SK-N-DZ (cell line): ENCODE results near the gene ST8SIA5.

Source experiments
- DNase-seq: peaks from one replicate; pipeline ENCODE4 v3.0.0-alpha.2; 2015; ENCODE audit warnings: low spot score

Gene ST8SIA5

DNA sequence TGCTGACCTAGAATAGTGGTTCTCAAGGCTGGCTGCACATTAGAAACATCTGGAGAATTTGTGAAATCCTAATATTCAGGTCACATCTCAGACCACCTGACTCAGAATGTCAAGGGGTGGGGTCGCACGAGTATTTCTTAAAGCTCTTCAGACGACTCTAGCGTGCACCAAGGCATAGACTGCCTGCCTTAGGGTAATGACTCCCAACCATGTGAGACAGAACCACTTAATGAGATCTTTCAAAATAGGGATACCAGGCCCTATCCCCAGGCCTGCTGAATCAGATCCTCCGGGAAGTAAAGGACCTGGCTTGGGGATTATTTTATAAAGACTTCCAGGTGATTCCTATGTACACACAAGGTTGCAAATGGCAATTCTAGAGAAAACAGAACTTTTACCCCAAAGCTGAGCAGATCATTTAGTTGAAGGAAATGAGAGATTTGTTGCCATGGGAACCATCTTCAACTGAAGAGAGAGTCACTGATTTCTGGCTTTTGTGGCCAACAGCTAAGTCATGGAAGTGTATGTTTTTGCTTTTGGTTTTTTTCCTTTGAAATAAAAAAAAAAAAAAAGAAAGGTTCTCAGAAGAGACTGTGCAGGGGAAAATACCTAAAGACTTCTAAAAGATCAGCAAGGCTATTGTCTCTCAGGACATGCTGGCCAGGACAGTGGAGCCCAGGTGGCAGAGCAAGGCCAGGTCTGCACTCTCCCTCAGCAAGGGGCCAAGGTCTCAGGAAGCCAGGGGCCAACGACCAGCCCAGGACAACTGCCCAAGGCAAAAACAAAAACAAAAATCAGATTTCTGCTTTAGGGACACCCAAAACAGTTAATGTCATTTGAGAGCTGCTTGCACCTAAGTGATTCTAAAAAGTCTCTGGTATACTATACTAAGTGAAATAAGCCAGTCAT lies 84.5 kb downstream of the ST8SIA5 start:
- DNase-seq = no peak

DNA sequence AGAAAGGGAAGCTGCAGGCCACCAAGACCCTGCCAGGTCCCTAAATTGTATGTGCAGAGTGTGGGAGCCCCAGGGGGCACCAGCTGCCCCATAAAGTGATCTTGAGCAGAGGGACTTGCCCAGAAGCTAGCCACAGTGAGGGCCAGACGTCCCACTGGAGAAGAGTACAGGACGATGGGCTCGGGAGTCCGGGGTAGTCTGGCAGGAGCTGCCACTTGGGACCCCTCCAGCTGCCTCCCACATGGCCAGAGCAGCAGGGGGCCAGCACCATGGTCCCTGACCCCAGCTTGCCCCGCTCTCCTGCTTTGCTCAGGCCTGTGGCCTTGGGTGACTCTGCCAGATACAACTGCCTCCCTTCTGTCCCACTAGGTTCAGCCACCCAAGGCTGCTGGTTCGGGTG lies 88.2 kb downstream of the ST8SIA5 start:
- no peak for DNase-seq

DNA sequence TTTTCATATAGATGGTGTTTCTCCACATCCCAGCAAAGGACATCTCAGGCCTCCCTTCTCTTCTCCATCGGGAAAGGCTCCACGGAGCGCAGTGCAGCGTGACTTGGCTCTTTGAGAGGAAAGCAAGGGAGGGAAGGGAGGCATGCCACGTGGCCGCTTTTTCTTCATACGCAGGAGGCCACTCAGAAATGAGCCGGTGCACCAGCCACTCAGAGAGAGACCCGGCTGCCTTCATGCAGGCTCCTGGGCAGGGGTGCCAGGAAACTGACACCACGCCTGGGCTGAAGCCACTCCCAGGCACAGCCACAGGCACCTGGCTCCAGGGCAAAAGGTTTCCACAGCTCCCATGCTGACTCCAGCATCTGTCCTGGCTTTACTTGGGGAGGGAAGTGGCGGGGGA lies 88.7 kb downstream of the ST8SIA5 start:
- no peak for DNase-seq

DNA sequence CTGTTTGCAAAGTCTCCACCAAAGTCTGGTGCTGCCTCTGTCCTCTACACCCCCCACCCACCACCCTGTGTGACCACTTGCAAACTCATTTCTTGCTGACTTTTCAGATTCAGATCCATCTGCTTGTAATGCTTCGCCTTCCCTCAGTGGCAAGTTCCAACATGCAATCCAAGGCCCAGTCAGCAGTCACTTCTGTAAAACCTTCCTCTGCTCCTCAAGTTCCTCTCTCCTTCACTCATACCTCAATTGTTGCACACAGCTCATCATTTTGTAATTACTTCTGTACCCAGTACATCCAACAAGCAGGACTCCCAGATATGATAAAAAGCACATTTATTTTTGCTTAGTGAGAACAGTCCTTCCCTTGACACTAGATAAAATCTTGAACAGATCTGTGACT lies 93.3 kb downstream of the ST8SIA5 start:
- DNase-seq = no peak

DNA sequence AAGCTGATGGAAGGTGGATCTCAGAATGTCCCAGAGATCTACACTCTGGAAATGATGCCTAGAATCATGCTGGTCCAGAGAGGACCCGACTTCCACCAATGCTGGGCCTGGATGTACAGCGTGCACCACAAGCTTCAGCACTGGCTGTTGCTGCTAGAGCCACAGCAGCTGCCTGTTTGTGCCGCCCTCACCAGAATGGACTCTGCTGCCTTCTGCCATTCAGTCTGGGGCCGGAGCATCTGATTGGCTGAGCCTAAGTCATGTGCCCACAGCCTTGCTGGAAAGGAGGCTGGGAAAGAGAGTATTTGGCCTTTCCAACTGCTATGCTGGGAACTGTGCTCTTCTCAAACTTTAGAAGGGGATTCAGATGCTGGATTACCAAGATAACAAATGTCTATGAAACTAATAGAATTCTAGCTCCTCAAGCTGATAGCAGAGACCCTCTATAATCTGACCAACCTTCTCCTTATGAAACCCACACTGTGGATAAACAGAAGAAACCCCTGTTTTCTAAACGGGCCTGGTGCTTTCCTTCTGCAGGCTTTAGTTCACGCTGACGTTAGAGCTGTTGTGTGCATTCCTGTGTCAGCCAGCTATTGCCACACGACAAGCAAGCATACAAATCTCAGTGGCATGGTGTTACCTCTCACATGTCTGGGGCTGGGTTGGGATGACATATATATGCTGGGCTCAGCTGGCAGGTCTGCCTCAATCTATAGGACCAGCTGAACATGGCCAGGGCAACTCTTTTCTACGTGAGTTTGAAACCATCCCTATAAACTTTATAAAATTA lies 95.7 kb downstream of the ST8SIA5 start:
- DNase-seq = peak; percentile 72

DNA sequence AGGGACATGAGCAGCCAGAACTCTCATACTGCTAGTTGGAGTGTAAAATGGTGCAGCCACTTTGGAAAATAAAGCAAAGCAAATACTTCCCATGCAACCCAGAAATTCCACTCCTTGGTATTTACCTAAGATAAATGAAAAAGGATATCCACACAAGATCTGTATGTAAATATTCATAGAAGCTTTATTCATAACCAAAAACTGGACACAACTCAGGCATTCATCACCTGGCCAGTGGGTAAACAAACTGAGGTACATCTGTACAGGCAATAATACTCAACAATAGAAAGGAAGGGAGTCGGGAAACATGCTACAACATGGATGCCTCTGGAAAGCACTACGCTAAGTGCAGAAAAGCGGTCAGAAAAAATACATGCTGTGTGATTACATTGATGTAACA lies 97.4 kb downstream of the ST8SIA5 start:
- no peak for DNase-seq

DNA sequence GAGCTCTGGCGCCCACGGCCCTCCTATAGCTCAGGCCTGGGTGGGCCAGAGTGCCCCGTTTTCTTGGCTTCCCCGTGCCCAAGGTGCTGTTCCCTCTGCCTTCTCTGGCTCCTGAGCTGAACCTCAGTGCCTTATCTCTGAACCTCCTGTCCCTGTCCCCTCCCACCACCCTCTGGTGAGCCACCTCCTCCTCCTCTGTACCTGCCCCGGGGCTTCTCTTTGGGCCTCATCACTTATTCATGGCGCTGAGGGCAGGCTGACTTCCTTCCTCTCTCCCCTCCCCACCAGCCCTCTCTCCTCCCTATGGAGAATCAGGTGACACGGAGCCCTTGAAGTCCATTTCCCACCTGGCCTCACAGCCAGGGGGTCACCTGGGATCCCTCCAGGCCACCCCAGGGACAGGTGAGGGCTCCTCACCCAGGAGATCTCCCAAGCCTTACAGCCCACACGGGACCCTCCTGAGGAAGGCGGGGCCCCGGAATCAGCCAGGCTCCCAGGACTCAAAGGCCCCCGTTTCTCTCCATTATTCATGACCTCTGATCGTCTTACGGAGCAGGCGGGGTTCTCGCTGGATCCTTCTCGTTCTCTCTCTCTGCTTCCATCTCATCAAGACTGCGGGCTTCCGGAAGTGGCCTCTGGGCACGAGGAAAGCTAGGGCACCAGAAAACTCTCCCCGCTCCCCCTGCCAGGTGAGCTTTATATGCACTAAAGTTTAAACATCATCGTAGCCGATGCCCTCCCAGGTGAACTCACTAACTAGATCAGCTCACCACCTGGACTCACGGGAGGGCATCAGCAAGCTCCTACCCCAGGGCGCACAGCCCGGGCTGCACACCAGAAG lies 99.5 kb downstream of the ST8SIA5 start, which contains the start of gene LOXHD1:
LOXHD1 (minus strand) TSS at position 106 of the 841 bp plus-strand sequence. CDS start 187 bp downstream, outside the sequence.
- DNase-seq = no peak

DNA sequence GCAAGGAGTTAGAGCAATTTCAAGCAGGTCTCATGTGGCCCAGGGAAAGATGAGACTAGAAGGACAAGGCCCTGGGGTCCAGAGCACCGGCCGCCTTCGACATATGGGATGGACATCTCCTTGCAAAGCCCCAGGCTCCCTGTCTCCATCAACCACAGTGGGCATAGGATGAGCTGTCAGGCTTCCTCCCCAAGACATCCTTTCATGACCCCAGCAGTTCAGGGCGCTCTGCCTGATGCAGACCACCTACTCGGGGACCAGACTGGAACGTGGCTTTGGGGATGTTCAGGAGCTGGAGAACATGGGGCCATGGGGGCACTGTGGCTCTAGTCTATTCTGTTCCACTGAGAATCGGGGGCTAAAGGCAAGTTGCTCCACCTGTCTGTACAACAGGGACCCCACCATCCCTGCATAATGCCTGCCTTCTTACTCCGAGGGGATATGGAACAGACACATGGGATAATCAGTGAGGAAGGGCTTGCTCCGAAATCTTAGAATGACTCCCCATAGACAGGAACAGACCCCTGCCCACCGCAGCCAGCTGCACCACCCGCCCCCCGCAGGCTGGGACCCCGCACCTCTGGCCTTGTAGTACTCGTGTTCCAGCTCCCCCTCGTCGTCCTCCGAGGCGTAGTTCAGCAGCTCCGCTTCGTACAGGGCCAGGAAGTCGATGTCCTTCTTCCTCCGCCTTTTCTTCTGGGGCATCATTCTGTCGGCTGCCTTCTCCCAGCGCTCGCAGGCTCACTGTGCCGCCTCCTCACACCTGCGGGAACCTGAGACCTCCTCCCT lies 100.3 kb downstream of the ST8SIA5 start:
- DNase-seq = no peak

DNA sequence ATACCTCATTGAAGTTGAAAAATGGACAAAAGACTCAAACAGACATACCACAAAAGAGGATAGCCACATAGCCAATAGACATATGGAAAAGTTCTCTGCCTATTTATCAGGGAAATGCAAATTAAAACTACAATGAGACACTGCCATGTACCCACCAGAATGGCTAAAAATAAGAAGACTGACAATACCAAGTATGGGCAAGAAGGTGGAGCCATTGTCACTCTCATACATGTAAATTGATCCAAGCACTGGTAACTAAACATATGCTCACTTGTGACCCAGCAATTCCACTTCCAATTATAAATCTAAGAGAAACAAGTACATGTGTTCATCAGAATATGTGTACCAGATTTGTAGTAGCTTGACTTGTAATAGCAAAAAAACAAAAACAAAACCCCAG lies 104.5 kb downstream of the ST8SIA5 start:
- no peak for DNase-seq

DNA sequence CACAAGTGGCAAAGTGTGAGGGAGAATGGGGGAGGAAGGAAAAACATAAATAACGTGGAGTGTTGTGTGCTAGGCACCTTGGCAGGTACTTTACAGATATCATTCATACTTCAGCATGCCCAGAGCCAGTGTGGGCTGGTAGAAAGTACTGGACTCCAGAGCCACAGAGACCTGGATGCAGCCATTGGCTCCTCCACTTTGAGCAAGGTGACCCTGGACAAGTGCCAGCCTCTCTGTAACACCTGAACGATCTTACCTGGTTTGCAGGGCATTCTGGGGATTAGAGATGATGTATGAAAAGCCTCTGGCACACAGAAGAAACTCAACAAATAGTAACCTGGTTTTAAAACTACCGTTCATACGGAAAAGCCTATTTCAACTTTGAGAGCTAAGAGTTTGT lies 106.2 kb downstream of the ST8SIA5 start:
- DNase-seq = no peak

DNA sequence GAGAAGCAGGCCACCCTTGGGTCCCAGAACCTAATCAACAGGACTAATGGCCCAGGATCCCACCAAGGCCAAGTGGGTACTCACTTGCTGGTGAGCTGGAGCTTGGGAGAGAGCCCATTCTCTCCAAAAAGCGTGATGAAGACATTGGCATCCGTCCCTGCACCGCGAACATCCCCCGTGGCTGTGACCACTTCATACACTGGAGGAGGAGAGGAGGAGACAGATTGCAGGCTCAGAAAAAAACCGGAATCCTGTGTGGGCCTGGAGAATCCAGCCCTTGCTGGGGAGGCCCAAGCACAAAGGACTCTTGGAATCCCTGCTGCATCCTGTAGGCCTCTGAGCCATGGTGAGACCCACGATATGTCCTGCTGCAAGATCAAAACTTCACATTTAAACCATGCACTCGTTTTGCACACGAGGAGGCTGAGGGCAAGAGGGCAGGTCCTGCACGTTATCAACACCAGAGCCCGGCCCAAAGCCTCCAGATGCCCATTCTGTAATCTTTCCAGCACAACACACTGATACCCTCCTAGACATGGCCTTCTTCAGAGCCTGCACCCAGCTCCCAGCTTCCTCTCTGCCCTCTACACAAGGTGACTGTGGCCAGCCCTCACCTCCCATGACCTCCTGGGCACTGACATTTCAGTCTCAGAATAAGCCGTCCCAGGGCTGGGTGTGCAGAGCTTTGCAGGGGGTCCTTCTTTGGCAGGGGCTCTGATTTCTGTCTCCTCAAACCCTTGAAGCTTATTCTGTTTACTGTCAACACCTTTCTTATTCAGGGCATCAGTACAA lies 107.6 kb downstream of the ST8SIA5 start:
- no peak for DNase-seq

DNA sequence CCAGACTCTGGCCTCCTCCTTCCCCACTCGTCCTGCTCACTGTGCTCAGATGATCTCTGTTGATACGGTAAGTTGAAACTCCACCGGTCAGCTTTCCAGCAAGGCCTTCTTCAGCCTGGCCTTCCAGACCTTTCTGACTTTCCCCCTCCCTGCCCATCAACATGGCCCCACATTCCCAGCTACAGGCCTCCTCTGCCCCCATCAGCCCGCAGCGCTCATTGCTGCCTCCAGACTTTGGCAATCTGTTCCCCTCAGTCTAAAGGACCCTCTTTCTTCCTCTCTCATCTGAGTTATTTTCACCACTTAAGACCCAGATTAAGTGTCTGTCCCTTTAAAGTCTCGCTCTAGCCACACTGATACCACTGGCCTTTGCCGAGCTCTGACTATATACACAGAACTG lies 110.4 kb downstream of the ST8SIA5 start:
- no peak for DNase-seq

DNA sequence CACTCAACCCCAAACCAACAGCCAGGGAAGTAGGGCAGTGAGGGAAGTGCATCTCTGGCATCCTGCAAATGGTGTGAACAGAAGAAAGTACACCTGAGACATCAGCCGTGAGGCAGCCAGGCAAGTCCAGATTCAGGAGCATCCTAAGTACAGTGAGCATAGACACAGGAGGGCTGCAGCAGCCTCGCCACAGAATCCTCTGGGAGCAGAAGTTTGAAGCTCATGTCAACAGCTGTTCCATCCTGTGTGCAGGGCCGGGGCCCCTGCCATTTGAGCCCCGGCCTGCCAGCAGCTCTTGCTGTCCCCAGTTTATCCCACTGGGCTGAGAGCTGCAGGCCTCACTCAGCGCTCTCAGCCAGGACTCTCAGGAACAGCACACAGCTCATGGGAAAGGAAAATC lies 114.3 kb downstream of the ST8SIA5 start:
- DNase-seq = no peak

DNA sequence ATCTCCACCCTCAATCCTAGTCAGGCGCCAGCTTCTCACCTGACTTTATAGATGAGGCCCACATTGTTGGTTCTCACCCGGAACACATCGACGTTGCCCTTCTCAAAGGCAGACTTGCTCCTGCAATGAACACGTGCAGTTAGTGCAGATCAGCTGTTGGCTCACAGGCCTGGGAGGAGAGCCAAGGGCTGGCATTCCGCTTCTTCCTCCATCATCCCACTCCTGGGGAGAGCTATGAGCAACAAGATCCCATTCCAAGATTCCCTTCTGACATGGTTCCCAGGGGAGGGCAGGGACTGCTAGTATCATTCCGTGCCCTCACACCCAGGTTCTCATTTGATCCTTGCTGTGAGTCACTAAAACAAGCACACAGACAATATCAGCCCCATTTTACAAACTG lies 114.9 kb downstream of the ST8SIA5 start:
- no peak for DNase-seq

DNA sequence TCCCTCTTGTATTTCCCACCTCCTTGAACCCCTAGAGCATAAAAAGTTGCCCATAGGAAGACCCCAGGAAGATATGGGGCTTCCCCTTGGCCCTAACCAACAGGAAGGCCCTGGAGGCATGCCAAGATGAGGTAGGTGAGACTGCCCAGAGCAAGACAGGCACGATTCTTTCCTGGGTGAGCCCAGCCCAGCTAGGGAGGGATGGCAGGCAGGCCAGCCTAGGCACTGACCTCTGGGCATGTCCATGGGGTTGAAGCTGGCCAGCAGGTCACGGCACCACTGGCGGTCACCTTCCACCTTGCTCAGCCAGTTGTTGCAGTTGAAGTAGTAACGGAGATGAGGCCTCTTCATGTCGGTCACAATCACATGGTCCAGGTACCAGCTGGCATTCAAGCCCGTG lies 117.5 kb downstream of the ST8SIA5 start:
- no peak for DNase-seq

DNA sequence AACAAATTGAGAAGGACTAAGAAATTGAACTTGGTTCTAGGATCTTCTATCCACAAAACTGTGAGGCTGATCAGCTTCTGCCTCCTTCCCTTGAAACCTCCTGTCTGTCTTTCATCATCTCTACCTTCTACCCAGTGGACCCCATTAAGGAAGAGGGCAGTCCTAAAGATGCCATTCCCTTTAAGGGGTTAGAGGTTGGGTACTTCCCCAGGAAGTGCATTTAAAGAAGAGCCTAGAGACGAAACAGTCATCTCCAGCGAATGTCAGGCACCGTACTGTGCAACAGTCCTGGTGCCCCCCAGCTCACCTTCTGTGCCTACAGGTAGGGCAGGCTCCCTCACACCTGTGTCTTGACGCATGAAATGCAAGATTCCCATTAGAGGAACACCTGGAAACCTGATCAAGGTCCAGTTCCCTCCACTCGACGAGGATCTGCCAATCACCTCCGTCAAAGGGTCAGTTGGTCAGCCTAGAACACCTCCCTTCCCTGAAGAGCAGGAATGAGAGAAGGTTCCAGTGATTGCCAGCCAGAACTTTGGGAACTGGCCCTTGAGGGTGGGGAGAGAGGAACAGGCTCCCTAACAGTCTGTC lies 120.7 kb downstream of the ST8SIA5 start:
- DNase-seq = no peak

DNA sequence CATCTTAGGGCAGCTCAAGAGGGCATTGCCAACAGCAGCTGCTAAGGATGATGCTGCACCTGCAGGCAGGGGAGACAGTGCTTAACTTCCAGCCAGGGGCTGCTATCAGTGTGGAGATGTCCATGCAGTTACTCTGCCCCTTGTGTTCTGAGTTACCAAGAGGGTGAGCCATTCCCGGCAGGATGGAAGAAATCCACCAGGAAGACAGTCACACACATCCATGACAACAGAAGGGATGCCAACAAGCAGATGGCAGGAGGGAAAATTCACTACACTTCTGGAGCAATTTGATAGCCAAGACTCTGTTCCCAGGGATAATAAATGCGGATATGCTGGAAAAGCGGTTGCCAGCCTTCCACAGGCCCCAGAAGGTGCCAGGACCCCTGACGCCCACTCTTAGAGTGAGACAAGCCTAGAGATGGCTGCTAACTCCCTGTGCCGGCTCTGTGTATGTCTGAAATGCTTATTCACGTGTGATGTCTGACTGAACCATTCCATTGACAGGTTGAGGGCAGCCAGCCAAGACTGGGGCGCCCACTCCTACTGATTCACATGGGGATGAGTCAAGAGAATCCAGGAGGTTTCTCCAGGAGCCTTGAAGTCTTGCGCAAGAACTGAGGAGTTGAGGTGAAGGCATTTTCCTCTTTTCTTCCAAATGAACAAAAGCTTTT lies 124.3 kb downstream of the ST8SIA5 start:
- DNase-seq = no peak

DNA sequence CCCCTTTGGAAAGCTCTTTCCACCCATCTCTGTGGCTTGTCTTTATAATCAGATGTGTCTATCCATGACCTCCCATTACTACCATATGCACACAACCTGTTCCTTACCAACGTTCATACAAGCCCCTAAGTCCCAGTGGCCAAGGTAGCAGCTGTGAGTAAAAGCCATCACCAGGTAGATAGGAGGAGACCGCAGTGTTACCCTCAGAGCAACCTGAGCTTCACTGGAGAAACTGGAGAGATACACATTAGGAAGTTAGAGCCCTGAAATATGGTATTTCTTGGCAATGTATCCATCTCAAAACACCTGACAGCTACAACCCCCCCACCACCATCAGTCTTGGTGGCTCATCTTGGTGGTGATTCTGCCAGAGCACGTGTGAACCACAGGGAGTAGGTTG lies 125.9 kb downstream of the ST8SIA5 start:
- no peak for DNase-seq

DNA sequence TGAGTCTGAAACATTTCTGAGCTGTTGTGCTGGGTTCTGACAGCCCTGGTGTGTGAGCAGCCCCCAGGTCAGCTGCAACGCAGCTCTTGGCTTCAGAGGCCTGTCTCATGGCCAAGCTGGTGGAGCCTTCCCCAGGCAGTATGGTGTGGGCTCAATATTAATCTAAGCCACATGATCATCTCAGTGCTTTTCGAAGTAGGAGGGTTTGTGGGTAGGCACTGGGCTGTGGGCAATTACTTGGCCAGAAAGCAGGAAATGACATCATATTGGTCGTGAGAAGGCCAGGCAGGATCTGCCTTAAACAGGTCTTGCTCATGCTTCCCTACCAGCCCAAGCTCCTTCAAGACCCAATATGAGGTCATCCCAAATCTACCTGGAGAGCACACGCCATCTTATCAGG lies 126.7 kb downstream of the ST8SIA5 start:
- DNase-seq = no peak
